CD4-positive, alpha-beta T cell treated with Interleukin-12 subunit alpha and Interleukin-12 subunit beta, for 1 hour (primary cell): ENCODE measurements around the gene STPG3.
A peak's percentile ranks its signal among the peaks of the same experiment; 100 is the strongest.

Experiments used
- DNase-seq: peaks from one replicate; pipeline ENCODE4 v3.0.0-alpha.2; 2020

Gene STPG3

DNA sequence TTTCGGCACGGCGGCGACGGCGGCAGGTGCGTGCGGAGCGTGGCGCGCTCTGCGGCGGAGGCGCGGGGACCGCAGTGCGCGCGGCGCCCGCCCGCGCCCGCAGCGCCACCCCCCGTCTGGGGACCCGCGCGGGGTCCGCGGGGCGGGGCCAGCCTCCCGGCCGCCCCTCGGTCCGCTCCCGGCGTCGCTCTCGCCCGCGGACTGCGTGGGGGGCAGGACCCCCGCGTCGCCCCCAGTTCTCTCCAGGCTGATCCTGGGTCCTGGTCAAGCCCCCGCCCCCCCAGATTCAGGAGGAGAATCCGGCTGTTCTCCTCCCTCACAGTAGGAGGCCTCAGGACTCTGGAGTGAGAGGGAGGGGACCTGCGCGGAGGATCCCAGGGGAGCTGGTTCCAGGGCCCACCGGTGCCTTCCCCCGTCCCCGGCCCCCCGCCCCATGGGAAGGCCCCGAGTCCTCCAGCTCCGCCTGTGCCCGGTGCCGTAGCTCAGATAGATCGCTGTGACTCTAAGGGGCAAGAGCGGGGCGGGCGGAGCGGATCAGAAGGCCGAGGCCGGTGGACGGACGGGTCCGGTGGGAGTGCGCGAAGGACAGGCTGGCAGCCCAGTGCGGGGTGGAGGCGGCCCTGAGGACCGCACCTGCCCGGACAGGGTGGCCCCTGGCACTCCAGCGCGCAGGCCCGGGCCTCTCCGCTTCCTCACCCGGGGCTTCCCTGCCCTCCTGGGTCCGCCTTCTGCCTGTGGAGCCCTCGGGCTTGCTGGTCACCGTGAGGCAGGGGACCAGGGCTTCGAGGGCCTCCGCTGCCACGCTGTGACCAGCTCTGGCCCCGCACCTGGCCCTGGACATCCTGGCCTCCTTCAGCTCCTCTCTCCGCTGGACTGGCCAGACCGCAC is 28.7 kb upstream of the STPG3 start, which contains the start of gene RNF208:
TSS of gene RNF208 (minus strand) at position 51 of the 888 bp plus-strand sequence. CDS start 1,028 bp downstream, outside the sequence.
- no peak for DNase-seq

DNA sequence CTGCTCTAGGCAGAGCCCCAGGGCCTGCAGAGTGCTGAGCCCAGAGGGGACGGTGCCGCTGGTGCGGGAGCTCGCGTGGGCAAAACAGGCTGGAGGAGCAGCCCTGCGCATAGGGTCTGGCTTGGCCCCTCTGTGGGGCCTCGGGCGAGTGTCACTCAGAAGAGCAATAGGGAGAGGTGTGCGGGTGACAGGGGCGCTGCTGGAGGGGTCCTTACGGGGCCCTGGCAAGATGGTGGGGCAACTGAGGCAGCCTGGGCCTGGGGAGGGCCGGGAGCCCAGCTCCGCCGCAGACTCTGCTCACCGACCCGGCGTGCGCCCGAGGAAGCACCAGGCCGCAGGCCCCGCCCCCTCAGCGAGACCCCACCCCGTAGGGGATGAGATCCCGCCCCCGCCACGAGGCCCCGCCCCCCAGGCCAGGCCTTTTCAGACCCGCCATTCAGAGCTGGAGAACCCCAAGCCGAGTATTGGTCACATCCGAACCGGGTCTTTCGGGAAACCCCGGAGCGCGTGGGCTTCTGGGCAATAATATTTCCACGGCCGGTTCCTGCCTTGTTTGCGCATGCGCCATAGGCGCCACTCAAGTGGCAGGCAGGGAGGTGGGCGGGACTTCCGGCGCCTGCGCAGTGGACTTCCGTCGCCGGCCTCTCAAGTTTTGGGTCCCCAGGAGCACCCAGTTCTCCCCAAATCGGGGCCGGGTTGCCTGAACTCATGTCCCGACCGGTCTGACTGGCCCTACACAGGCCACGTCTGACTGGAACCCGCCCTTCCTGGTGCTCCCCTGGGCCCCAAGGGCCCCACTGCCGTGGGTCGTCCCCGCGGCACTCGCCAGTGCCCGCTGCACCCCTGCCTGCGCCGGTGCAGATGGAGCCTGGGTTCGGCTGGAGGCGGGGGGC is 27.8 kb upstream of the STPG3 start:
- peak; percentile 99 for DNase-seq

GRCh38 chr9:137224830-137225694 is 26.0 kb upstream of the STPG3 start, which contains the start of gene CYSRT1:
Gene CYSRT1, plus strand, starts transcription at chr9:137225174. Its CDS starts 448 bp downstream, at chr9:137225622.
- DNase-seq = no peak

DNA sequence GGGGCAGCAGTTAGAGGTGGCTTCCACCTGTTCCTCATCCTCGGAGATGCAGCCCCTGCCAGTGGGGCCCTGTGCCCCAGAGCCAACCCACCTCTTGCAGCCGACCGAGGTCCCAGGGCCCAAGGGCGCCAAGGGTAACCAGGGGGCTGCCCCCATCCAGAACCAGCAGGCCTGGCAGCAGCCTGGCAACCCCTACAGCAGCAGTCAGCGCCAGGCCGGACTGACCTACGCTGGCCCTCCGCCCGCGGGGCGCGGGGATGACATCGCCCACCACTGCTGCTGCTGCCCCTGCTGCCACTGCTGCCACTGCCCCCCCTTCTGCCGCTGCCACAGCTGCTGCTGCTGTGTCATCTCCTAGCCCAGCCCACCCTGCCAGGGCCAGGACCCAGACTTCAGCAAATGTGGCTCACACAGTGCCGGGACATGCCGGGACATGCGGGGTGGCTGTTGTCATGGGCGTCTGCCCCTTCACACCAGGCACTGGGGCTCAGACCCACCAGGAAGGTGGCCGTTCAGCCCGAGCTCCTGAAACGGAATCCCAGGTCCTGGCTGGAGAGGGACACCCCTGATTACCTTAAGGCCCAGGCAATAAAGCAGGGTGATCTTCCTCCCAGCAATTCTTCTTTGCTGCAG is 25.3 kb upstream of the STPG3 start:
- no peak for DNase-seq

DNA sequence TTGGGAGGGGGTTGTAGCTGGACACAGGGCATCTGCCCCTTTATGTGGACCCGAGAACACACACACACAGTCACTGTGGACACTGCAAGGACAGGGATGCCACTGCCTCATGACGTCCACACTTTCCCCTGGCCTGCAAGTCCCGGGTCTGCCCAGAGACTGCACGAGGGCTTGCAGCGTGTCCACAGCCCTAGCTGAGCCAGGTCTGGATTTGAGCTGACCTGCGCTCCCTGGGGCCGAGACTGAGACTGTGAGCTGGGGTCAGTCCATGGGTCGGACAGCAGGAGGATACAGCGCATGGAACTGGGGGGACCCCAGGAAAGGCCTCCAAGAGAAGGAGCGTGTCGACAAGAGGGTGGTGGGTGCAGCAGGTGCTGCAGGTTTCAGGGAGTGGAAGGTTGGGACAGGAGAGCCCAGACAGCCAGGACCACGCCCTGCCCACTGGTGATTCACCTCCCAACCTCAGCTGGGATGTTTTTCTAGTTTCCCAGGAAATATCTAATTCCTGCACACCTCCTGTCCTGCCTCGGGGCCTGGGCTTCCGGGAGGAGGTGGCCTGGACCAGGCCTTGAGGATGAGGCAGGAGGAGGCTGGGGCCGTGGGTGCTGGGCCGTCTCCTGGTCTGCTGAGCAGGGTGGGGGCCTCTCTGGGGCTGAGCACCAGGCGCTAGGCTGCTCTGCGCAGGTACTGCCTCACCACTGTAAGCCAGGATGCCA is 24.6 kb upstream of the STPG3 start:
- no peak for DNase-seq

GRCh38 chr9:137227054-137227852 is 23.8 kb upstream of the STPG3 start, which contains the start of gene RNF224:
Gene RNF224, plus strand, starts transcription at chr9:137227502. Its CDS starts 834 bp downstream, at chr9:137228336.
- DNase-seq = peak; percentile 85

DNA sequence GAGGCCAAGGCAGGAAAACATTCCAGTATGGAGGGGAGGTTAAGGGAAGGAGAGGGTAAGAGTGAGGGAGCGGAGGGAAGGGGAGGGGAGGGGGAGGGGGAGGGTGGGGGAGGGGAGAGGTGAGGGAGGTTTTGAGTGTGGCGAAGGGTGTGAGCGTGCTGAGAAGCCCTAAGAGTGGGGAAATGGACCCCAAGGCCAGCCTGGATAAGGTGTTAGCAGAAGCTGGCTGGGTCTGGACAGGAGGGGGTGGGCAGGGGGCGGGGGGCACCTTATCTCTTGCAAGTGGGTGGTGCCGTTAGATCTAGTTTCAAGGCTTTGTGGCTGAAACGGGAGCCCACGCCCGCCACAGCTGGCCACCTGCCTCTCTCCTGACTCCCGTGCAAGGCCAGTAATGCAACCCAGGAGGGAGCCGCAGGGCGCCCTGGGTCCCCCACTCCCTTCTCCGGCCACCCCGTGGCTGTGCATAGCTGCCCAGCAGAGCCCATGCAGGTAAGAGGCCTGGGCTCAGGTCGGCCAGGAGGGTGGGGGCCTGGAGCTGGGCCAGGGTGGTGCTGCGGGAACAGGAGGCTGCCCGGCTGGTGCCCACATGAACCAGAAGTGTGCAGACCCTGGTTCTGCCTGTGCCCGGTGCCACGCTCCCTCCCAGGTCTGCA is 23.1 kb upstream of the STPG3 start:
- no peak for DNase-seq

- DNase-seq = no peak
Observed at GRCh38 chr9:137228506-137228967, 22.5 kb upstream of the STPG3 start.

DNA sequence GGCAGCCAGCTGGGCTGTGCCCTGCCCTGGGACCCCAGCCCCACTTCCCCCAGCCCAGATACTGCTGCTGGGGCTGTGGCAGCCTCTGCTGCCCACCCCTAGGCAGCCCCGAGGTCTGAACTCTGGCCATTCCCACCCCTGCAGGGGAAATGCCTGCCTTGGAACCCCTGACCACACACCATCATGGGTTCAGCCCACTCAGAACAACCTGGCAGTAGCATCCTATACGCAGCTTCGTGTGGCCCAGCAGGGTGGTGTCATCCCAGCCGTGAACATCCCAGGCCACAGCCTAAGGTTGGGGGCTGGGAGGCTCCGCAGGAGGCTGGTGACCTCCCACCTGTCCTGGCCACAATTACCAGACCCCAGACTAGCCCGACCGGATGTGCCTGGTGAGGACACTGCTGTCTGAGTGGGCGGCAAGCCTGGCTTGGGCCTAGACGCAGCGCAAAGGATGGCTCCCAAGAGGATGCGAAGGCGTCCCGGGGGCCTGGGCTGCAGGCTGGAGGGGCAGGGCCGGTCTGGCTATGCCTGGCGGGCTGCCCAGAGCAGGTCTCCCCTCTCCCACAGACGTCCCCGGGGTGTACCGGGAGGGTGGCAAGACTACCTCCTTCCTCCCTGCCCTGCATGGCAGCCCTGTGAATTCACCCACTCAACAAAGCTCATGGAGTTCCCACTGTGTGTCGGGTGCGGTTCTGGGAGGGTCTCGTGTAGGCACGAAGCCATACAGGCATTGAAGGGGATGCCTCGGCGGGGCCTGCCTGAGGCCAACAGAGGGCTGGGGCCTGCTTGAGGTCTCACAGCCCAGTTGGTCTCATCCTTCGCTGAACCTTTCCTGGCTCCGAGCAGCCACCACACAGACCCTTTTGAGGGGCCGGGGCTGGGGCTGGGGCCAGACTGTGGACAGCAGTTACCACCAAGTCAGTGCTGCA is 21.9 kb upstream of the STPG3 start:
- DNase-seq = no peak

DNA sequence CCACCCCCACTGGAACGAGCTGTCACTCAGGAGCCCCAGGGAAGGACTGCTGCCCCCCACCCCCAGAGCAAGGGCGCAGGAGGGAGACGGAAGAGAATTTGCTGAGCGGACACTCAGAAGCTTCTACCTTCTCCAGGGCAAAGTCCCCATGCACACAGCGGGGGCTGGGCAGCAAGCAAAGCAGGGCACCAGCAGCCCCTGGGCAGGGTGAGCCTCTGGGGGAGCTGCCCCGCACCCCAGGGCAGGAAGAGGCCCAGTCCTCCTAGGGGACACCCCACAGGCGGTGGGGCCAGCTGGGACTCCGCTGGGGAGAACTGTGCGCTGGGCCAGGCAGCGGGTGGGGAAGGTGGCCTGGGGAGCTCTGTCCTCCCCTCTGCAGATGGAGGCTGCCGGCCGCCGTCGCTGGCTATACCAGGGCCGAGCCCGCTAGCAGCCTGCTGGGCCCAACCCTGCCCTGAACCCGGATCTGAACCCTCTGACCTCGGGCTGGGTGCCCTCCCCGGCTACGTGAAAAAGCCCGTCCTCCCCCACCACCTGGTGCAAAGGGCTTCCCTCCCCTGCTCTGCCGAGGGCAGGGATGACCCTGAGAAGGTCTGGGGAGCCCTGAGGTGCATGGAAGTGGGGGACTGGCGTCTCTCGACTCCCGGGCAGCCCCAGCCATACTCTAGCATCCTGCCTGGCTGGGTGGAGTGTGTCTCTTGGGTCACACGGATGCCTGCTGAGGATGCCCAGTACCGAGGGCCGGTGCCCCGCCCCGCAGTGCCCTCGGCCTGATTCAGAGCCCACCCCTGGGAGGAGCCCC is 21.0 kb upstream of the STPG3 start:
- DNase-seq = no peak

GRCh38 chr9:137230705-137231371 is 20.2 kb upstream of the STPG3 start, which contains the start of gene SLC34A3:
Gene SLC34A3, plus strand, starts transcription at chr9:137230901. Its CDS starts 802 bp downstream, at chr9:137231703.
- no peak for DNase-seq

DNA sequence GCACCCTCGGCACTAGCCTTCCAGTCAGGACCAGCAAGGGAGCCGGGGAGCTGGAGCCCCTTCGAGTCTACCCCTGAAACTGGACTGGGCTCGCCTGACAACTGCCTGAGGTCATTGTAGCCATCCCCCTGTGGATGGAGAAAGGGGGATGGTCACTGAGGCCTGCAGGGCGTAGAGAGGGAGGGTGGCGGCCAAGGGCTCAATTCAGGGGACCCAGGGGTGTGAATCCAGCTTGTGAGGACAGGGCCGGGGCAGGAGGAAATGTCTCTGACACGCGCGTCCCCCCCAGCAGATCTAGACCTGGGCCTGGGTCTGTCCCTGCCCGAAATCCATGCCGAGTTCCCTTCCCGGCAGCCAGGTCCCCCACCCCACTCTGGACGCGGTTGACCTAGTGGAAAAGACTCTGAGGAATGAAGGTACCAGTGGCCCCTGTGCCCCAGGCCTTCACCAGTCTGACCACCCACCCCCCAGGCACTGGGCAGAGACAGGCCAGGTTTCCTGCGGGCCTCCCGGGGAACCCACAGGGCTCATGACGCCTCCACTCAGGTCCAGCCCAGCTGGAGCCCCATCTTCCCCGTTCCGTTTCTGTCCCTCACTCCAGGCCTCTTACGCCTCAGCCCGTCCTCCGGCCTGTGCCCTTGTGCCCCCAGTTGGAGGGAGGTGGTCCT is 19.6 kb upstream of the STPG3 start:
- no peak for DNase-seq

- DNase-seq = no peak
Observed at GRCh38 chr9:137232101-137232500, 19.0 kb upstream of the STPG3 start.

- no peak for DNase-seq
Observed at GRCh38 chr9:137232510-137232909, 18.6 kb upstream of the STPG3 start.

DNA sequence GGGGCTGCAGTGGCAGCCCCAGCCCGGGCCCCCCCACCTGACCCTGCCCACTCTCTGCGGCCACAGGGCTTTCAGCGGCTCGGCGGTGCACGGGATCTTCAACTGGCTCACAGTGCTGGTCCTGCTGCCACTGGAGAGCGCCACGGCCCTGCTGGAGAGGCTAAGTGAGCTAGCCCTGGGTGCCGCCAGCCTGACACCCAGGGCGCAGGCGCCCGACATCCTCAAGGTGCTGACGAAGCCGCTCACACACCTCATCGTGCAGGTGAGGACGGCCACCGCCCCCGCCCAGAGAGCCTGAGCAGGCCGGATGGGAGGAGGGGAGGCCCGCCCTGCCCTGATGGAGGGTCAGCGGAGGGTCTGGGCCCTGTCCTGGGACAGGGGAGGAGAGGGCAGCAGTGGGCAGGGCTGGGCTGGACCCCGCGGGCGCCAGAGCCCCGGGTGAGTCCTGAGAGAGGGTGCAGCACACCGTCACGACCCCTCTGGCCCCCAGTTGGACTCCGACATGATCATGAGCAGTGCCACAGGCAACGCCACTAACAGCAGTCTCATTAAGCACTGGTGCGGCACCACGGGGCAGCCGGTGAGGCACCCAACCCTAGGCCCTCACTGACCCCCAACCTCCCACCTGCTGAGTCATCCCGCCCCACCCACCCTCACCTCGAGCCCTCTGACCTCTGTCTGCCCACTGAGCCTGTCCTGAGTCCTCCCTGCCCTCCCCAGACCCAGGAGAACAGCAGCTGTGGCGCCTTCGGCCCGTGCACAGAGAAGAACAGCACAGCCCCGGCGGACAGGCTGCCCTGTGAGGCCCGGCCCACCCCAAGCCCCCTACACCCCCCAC is 17.7 kb upstream of the STPG3 start:
- no peak for DNase-seq
